KMS-11 (cell line): ENCODE measurements around the gene MEGF6.
A peak's percentile ranks its signal among the peaks of the same experiment; 100 is the strongest.

Experiments
- H2AFZ ChIP-seq: fragments of 200-600 bp; sonication (generic); 2 replicates; pipeline ENCODE4 v1.6.1; 2016; ENCODE audit warnings: antibody characterized with exemption, mixed run types, low read depth
- H3K27ac ChIP-seq: fragments of 200-600 bp; sonication (generic); 2 replicates; pipeline ENCODE4 v1.6.1; 2016; ENCODE audit warnings: mild to moderate bottlenecking, mixed run types
- H3K27me3 ChIP-seq: fragments of 200-600 bp; sonication (generic); 2 replicates; pipeline ENCODE4 v1.6.1; 2017; ENCODE audit warnings: mild to moderate bottlenecking, low read depth, mixed run types, moderate library complexity; ENCODE audit not compliant: insufficient read depth
- H3K36me3 ChIP-seq: fragments of 200-600 bp; sonication (generic); 2 replicates; pipeline ENCODE4 v1.6.1; 2017; ENCODE audit warnings: mild to moderate bottlenecking, mixed run types; ENCODE audit not compliant: insufficient read depth
- H3K4me1 ChIP-seq: fragments of 200-600 bp; sonication (generic); 2 replicates; pipeline ENCODE4 v1.6.1; 2016; ENCODE audit warnings: mild to moderate bottlenecking, low read depth, mixed run types; ENCODE audit not compliant: poor library complexity, severe bottlenecking
- H3K4me2 ChIP-seq: fragments of 200-600 bp; sonication (generic); 2 replicates; pipeline ENCODE4 v1.7.0; 2016; ENCODE audit warnings: mild to moderate bottlenecking, mixed run types
- H3K4me3 ChIP-seq: fragments of 200-600 bp; sonication (generic); IDR thresholded peaks from 2 replicates; pipeline ENCODE4 v1.6.1; 2017; ENCODE audit warnings: low read depth, low read length, mixed read lengths; ENCODE audit not compliant: insufficient read depth
- H3K79me2 ChIP-seq: fragments of 200-600 bp; sonication (generic); 2 replicates; pipeline ENCODE4 v1.6.1; 2016; ENCODE audit warnings: low read depth, mixed run types; ENCODE audit not compliant: insufficient read depth
- H3K9ac ChIP-seq: fragments of 200-600 bp; sonication (generic); 2 replicates; pipeline ENCODE4 v1.6.1; 2016; ENCODE audit warnings: mild to moderate bottlenecking, mixed run types
- H4K20me1 ChIP-seq: fragments of 200-600 bp; sonication (generic); 2 replicates; pipeline ENCODE4 v1.6.1; 2016; ENCODE audit warnings: mild to moderate bottlenecking, mixed run types; ENCODE audit not compliant: insufficient read depth
- CTCF ChIP-seq: fragments of 200-600 bp; sonication (generic); conservative IDR thresholded peaks from 2 replicates; pipeline ENCODE4 v1.6.1; 2017; ENCODE audit warnings: low read depth, mild to moderate bottlenecking, antibody characterized with exemption, low read length, moderate library complexity, mixed read lengths

The MEGF6 gene

GRCh38 chr1:3453891-3454810 lies 157.2 kb downstream of the MEGF6 start, which contains the start of gene ARHGEF16:
Gene ARHGEF16 (plus strand): TSS chr1:3454665. CDS start chr1:3463085, 8,420 bp downstream.
- H3K27me3 ChIP-seq: peaks cover 53% of the 10 kb centered on the region
- H3K79me2 ChIP-seq: no peaks in the 10 kb centered on the region
- TF ChIP-seq CTCF: no peak
- H4K20me1 ChIP-seq: no peaks in the 10 kb centered on the region
- H3K4me3 ChIP-seq: no peak within 1 kb of the TSS
- H3K36me3 ChIP-seq: no peaks in the 10 kb centered on the region
- H3K4me2 ChIP-seq: no peak within 1 kb of the TSS
- H3K27ac ChIP-seq: no peak within 1 kb of the TSS
- H3K4me1 ChIP-seq: no peaks in the 10 kb centered on the region
- H3K9ac ChIP-seq: no peak within 1 kb of the TSS
- no peak within 1 kb of the TSS for H2AFZ ChIP-seq

- H3K36me3 ChIP-seq: no peaks in the 10 kb centered on the region
- no peaks in the 10 kb centered on the region for H3K4me1 ChIP-seq
- H3K27ac ChIP-seq: no peak overlapping the region
- H2AFZ ChIP-seq: no peak overlapping the region
- TF ChIP-seq CTCF: peak; percentile 80
- H3K4me2 ChIP-seq: no peak overlapping the region
- H3K27me3 ChIP-seq: peaks cover 45% of the 10 kb centered on the region
- no peaks in the 10 kb centered on the region for H4K20me1 ChIP-seq
- H3K4me3 ChIP-seq: no peak overlapping the region
- H3K79me2 ChIP-seq: no peaks in the 10 kb centered on the region
- no peak overlapping the region for H3K9ac ChIP-seq
Observed at GRCh38 chr1:3453203-3453761, 158.0 kb downstream of the MEGF6 start.

- no peak overlapping the region for H3K9ac ChIP-seq
- H3K79me2 ChIP-seq: no peaks in the 10 kb centered on the region
- no peak overlapping the region for H3K4me2 ChIP-seq
- TF ChIP-seq CTCF: no peak
- H4K20me1 ChIP-seq: no peaks in the 10 kb centered on the region
- H3K27ac ChIP-seq: no peak overlapping the region
- no peaks in the 10 kb centered on the region for H3K36me3 ChIP-seq
- H3K27me3 ChIP-seq: peaks cover 45% of the 10 kb centered on the region
- H3K4me3 ChIP-seq: no peak overlapping the region
- H3K4me1 ChIP-seq: no peaks in the 10 kb centered on the region
- no peak overlapping the region for H2AFZ ChIP-seq
Observed at GRCh38 chr1:3452866-3453175, 158.5 kb downstream of the MEGF6 start.

- peaks cover 45% of the 10 kb centered on the region for H3K27me3 ChIP-seq
- no peak for TF ChIP-seq CTCF
- H3K4me3 ChIP-seq: no peak overlapping the region
- no peaks in the 10 kb centered on the region for H4K20me1 ChIP-seq
- H3K27ac ChIP-seq: no peak overlapping the region
- H3K79me2 ChIP-seq: no peaks in the 10 kb centered on the region
- H3K4me2 ChIP-seq: no peak overlapping the region
- no peak overlapping the region for H2AFZ ChIP-seq
- no peaks in the 10 kb centered on the region for H3K36me3 ChIP-seq
- H3K4me1 ChIP-seq: no peaks in the 10 kb centered on the region
- H3K9ac ChIP-seq: no peak overlapping the region
Observed at GRCh38 chr1:3451994-3452865, 159.1 kb downstream of the MEGF6 start.
